Measurements from ENCODE around the gene SGSM1.

DNA sequence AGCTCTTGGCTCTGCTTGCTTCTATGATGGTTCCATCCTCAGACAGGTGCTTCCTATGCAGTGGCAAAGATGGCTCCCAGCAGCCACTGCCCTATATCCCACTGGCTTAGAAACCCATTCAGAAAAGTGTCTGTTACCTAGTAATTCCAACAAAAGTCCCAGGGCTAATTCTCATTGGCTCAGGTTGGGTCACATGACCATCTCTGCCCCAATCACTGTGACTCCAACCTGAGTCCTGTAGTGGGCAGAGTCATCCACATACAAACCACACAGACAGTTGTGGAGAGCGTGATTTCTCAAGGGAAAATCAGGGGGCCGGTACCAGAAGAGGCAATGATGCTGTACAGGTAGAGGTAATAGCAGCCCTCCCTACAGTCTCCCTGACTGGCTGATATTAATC lies 73.0 kb downstream of the SGSM1 start:
- TF ChIP-seq POLR2A (IDR thresholded peaks at IDR 0.05; ENCODE audit: extremely low read depth, insufficient read length): no peak
- TF ChIP-seq, protein P1, sequence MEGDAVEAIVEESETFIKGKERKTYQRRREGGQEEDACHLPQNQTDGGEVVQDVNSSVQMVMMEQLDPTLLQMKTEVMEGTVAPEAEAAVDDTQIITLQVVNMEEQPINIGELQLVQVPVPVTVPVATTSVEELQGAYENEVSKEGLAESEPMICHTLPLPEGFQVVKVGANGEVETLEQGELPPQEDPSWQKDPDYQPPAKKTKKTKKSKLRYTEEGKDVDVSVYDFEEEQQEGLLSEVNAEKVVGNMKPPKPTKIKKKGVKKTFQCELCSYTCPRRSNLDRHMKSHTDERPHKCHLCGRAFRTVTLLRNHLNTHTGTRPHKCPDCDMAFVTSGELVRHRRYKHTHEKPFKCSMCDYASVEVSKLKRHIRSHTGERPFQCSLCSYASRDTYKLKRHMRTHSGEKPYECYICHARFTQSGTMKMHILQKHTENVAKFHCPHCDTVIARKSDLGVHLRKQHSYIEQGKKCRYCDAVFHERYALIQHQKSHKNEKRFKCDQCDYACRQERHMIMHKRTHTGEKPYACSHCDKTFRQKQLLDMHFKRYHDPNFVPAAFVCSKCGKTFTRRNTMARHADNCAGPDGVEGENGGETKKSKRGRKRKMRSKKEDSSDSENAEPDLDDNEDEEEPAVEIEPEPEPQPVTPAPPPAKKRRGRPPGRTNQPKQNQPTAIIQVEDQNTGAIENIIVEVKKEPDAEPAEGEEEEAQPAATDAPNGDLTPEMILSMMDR (IDR thresholded peaks at IDR 0.05; ENCODE audit: low read depth, low read length): no peak
- no peak for TF ChIP-seq MYC (IDR thresholded peaks at IDR 0.05; ENCODE audit: low read depth, low read length)

Measured in NB4 (cell line).